GM12892 (cell line): ENCODE data around the gene MDM2.
"Not testable (repeated sequence)": the region's sequence is repeated elsewhere in the genome, so short reads cannot be mapped to it uniquely, and the experiment has no call there.

Experiments used
- DNase-seq: peaks from one replicate; pipeline ENCODE4 v3.0.0; 2011; ENCODE audit not compliant: insufficient read length
- FAIRE-seq: peaks from 2 replicates; lab custom pipeline; 2011; peaks lifted over from hg19 to GRCh38; lab: Jason Lieb, UNC
- POLR2A ChIP-seq: IDR thresholded peaks from 2 replicates; pipeline ENCODE4 v1.6.1; 2011; ENCODE audit warnings: low read depth, low read length, control low read depth
- POLR2AphosphoS5 ChIP-seq: IDR thresholded peaks from 2 replicates; pipeline ENCODE4 v1.6.1; 2011; ENCODE audit warnings: low read depth, low read length, control low read depth
- TAF1 ChIP-seq: IDR thresholded peaks from 2 replicates; pipeline ENCODE4 v1.6.1; 2011; ENCODE audit warnings: low read depth, mild to moderate bottlenecking, control low read depth, low read length, borderline replicate concordance

The MDM2 gene

DNA sequence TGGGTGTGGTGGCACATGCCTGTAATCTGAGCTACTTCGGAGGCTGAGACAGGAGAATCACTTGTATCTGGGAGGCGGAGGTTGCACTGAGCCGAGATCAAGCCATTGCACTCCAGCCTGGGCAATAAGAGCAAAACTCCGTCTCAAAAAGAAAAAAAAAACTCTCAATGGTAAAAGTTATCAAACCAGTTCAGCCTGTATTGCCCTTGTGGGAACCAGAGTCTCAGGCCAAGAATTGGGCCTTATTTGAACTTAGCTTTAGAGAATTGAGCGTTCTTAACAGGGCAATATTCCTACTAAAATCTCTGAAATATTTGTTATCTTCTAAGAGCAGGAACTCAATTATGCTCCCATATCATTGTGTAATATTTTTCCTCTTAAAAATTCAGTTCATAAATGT is 7.7 kb upstream of the MDM2 start:
- FAIRE-seq (no peak), DNase-seq (no peak)
- no peak for TF ChIP-seq POLR2A
- TF ChIP-seq POLR2AphosphoS5, result no peak
- TF ChIP-seq TAF1, result no peak

DNA sequence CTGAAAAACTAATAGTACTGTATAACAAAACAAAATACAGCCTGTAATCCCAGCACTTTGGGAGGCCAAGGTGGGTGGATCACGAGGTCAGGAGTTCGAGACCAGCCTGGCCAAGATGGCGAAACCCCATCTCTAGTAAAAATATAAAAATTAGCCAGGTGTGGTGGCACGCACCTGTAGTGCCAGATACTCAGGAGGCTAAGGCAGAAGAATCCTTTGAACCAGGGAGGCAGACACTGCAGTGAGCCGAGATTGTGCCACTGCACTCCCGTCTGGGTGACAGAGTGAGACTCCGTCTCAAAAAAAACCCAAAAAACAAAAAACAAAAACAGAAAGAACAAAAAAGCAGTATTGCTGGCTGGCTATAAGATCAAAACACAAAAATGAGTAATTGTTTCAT is 6.9 kb upstream of the MDM2 start:
- FAIRE-seq, DNase-seq: not testable (repeated sequence)

DNA sequence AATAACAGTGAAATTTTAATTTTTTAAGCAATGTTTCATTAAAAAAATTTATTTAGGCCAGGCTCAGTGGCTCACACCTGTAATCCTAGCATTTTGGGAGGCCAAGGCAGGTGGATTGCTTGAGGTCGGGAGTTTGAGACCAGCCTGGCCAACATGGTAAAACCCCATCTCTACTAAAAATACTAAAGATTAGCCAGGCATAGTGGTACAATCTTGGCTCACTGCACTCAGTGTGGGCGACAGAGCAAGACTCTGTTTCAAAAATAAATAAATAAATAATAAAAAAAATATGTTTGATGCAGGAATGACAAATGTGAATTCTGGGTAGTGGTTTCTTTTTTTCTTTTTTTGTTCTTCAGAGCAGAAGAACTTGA is 5.6 kb upstream of the MDM2 start:
- DNase-seq, FAIRE-seq: not testable (repeated sequence)

DNA sequence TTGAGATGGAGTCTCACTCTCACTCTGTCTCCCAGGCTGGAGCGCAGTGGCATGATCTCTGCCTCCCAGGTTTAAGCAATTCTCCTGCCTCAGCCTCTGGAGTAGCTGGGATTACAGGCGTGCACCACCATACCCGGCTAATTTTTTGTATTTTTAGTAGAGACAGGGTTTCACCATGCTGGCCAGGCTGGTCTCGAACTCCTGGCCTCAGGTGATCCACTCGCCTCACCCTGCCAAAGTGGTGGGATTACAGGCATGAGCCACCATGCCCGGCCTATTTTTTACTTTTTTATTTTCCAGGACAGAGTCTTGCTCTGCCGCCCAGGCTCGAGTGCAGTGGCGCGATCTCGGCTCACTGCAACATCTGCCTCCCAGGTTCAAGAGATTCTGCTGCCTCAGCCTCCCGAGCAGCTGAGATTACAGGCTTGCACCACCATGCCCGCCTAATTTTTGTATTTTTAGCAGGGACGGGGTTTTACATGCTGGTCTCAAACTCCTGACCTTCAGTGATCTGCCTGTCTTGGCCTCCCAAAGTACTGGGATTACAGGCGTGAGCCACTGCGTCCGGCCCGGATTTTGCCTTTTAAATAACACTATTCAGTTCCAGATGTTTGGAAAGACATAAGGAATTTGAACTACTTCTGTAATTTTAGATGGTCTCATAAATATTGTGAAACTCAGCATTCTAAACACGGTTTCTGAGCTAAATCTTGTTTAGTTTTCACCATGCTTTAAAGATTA is 4.9 kb upstream of the MDM2 start:
- DNase-seq, FAIRE-seq: not testable (repeated sequence)

DNA sequence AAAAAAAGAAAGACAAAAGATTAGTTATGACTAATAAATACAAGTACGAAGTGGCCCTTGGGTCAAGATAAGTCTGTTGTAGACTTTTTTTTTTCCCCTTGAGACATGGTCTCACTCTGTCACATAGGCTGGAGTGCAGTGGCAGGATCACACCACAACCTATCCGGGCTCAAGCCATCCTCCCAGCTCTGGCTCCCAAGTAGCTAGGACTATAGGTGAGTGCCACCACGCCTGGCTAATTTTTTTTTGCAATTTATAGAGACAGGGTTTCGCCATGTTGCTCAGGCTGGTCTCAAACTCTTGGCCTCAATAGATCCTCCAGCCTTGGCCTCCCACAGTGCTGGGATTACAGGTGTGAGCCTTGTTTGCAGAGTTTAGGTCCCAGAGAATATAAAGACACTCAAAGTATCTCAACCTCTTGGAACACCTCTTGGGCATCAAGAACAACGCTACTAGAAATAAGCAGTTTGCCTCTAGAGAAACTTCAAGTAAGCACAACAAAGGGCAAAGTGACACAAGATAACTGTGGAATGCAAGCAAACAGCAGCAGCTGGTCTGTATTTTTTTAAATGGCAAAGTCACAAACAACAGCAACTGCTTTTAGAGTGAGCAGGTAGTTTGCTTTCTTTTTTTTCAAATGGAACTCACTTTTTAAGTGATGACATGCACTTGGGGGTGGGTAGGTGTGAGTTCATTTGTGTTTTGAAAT is 3.9 kb upstream of the MDM2 start:
- DNase-seq, result no peak
- TF ChIP-seq POLR2A, result no peak
- TF ChIP-seq POLR2AphosphoS5, result no peak
- no peak for TF ChIP-seq TAF1
- no peak for FAIRE-seq

DNA sequence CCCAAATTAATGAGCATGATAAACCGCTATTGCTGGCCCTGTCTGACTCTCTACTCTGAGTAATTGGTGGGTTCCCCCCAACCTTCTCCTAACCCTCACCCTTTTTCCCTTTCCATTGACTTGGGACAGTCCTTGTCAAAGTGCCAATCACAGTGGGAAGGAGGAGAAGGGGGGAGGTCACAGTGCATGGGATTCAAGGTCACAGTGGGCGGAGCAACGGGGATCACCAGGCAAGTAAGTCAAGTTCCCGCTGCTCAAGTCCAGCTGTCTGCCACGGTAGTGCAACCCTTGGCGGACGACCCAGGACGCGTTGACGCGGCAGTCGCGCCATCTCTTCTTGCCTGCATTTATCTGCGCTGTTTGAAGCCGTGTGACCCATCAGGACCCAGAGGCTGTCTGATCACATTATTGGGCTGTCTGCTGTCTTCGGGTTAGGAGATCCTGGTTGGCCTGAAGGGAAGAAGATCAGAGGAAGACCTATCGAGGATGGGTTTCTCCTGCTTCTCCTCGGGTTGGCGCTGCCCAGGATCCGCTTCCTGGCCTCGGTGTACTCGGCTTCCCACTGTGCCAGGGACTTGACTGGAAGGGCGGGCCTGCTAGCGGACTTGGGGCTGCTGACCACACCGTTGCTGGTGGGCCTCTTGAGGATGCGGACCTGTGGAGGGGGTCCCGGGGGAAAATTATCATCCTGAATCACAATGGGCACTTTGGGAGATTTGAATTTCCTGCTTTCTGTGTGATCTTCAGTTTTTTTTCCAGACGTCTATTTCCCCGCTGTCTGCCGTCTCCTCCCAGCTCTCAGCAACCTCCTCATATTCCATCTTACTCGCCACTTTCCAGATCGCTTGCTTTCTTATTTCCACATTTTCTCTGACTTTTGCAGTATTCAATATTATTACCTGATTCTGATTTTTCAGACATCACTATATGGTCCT is 3.1 kb upstream of the MDM2 start:
- FAIRE-seq, result no peak
- no peak for DNase-seq
- no peak for TF ChIP-seq POLR2AphosphoS5
- no peak for TF ChIP-seq TAF1
- no peak for TF ChIP-seq POLR2A

DNA sequence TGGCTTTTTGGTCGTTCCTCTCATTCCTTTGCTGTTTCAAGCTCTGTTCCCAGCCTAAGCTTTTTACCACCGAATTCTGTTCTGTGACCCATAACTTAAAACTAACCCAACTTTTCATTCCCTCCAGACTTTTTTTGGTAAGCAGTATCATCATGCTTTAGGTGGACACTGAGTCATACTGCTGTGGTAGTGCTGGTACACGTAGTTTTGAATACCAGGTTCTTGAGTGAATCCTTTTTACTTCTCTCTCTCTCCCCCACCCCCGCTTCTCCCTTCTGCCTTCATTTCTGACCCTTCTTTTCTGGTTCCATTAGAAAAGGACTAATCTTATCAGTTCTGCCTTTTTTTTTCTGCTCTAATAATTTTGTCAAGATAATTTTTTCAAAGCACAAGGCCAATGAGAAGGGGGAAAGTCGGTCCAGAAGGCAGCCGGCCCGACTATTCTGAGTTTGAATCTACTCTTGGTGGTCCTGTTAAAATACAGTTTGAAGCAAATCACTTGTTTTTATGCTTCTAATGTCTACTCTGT is 2.3 kb upstream of the MDM2 start:
- DNase-seq, result no peak
- TF ChIP-seq TAF1 (no peak), POLR2A (no peak), POLR2AphosphoS5 (no peak)
- no peak for FAIRE-seq

DNA sequence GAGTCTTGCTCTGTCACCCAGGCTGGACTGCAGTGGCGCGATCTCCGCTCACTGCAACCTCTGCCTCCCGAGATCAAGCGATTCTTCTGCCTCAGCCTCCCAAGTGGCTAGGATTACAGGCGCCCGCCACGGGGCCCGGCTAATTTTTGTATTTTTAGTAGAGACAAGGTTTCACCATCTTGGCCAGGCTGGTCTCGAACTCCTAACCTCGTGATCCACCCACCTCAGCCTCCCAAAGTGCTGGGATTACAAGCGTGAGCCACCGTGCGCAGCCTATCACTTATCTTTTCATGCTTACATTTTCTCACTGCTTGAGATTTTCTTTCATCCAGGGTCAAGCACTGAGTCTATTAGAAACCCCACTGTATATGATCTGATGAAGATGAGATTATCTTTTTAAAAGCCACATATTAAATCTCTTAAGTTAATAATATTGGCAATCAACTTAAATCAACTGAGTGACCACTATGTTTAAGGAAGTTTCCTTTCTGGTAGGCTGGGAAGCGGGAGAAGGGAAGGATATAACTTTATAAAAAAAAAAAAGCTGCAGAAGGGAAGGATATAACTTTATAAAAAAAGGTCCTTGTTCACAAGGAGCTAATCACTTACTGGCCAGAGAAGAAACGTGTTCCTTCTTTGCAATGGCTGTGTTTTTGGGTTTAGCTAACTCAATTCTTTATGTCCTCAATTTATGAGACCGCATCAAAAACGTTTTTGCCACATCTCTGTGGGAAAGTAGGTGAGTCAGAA is 1.3 kb upstream of the MDM2 start:
- FAIRE-seq, result no peak
- no peak for DNase-seq
- TF ChIP-seq POLR2AphosphoS5 (no peak), POLR2A (no peak), TAF1 (no peak)

DNA sequence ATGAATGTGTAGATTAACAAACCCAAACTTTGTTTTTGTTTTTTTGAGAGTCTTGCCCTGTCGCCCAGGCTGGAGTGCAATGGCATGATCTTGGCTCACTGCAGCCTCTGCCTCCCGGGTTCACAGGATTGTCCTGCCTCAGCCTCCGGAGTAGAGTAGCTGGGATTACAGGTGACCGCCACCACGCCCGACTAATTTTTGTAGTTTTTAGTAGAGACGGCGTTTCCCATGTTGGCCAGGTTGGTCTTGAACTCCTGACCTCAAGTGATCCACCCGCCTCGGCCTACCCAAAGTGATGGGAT is 752 bp upstream of the MDM2 start:
- FAIRE-seq, DNase-seq: not testable (repeated sequence)

DNA sequence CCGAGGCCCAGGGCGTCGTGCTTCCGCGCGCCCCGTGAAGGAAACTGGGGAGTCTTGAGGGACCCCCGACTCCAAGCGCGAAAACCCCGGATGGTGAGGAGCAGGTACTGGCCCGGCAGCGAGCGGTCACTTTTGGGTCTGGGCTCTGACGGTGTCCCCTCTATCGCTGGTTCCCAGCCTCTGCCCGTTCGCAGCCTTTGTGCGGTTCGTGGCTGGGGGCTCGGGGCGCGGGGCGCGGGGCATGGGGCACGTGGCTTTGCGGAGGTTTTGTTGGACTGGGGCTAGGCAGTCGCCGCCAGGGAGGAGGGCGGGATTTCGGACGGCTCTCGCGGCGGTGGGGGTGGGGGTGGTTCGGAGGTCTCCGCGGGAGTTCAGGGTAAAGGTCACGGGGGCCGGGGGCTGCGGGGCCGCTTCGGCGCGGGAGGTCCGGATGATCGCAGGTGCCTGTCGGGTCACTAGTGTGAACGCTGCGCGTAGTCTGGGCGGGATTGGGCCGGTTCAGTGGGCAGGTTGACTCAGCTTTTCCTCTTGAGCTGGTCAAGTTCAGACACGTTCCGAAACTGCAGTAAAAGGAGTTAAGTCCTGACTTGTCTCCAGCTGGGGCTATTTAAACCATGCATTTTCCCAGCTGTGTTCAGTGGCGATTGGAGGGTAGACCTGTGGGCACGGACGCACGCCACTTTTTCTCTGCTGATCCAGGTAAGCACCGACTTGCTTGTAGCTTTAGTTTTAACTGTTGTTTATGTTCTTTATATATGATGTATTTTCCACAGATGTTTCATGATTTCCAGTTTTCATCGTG is 612 bp downstream of the MDM2 start:
- DNase-seq (peak; percentile 57), FAIRE-seq (peak; percentile 84)
- TF ChIP-seq TAF1 (peak; percentile 95), POLR2A (peak; percentile 97), POLR2AphosphoS5 (peak; percentile 98)

DNA sequence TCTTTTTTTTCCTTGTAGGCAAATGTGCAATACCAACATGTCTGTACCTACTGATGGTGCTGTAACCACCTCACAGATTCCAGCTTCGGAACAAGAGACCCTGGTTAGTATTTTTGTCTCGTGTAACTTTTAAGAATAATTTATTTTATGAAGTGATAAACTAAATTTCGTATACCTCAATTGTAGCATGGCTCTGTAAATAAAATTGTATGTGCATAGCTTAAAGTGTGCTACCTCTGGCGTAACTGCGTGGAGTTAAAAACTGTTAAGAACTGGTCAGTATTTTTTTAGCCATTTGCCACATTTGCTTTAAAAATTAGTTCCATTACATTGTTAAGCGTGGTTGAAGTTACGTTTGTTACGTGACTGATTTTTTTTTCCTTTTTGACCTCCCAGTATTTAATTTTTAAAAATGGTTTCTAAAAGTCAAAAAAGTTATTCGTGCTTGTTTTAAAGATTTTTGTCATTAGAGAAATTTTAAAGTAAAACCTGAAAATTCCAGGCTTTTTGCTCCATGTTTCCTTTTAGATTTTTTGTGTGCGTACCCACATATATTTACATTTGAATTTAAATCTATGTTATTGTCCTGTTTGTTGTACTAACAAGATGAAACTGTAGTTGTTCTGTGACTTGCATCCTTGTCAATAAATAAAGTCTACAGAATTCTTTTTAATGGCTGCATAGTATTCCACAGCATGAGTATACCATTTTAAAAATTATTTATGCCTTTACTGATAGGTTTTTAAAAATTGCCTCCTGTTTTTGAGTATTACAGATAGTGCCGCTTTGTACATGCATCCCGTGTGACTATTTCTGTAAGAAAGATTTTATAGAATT is 1.4 kb downstream of the MDM2 start:
- TF ChIP-seq TAF1, result no peak
- TF ChIP-seq POLR2A, result no peak
- TF ChIP-seq POLR2AphosphoS5, result no peak
- DNase-seq (no peak), FAIRE-seq (no peak)

DNA sequence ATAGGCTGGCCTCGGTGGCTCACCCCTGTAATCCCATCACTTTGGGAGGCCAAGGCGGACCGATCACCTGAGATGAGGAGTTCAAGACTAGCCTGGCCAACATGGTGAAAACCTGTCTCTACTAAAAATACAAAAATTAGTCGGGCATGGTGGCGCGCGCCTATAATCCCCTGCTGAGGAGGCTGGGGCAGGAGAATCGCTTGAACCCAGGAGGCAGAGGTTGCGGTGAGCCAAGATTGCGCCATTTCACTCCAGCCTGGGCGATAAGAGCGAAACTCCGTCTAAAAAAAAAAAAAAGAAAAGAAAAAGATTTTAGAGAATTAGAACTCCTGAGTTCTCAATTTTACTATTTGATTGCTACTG is 2.0 kb downstream of the MDM2 start:
- not testable (repeated sequence) for DNase-seq, FAIRE-seq

DNA sequence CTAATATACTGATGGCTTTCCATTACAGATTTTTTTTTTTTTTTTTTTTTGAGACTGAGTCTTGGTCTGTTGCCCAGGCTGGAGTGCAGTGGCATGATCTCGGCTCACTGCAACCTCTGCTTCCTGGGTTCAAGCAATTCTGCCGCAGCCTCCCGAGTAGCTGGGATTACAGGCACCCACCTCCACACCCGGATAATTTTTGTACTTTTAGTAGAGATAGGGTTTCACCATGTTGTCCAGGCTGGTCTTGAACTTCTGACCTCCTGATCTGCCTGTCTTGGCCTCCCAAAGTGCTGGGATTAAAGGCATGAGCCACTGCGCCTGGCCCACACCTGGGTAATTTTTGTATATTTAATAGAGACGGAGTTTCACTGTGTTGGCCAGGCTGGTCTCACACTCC is 3.6 kb downstream of the MDM2 start:
- not testable (repeated sequence) for DNase-seq, FAIRE-seq
